Astrocyte of the cerebellum (primary cell): ENCODE data around the gene CTIF.

Source experiments
- DNase-seq: peaks from one replicate; pipeline ENCODE4 v3.0.0-alpha.2; 2011; ENCODE audit warnings: low read depth
- H3K4me3 ChIP-seq: 2 replicates; pipeline ENCODE4 v1.5.1; 2011; ENCODE audit warnings: mild to moderate bottlenecking, low read depth, low read length, moderate library complexity
- in situ Hi-C: cut with HindIII; loops from 2 replicates; pipeline ENCODE4 v1.10.0; 2017; ENCODE audit warnings: low sequenced_read_pairs
- TF ChIP-seq, protein P1 (sequence below): IDR thresholded peaks from 2 replicates; pipeline ENCODE4 v1.5.1; 2012; ENCODE audit warnings: low read length, low read depth, moderate library complexity, mild to moderate bottlenecking; ENCODE audit errors: missing control alignments

The CTIF gene

GRCh38 chr18:48531908-48532307, 6.9 kb upstream of the CTIF start:
- TF ChIP-seq, protein P1, sequence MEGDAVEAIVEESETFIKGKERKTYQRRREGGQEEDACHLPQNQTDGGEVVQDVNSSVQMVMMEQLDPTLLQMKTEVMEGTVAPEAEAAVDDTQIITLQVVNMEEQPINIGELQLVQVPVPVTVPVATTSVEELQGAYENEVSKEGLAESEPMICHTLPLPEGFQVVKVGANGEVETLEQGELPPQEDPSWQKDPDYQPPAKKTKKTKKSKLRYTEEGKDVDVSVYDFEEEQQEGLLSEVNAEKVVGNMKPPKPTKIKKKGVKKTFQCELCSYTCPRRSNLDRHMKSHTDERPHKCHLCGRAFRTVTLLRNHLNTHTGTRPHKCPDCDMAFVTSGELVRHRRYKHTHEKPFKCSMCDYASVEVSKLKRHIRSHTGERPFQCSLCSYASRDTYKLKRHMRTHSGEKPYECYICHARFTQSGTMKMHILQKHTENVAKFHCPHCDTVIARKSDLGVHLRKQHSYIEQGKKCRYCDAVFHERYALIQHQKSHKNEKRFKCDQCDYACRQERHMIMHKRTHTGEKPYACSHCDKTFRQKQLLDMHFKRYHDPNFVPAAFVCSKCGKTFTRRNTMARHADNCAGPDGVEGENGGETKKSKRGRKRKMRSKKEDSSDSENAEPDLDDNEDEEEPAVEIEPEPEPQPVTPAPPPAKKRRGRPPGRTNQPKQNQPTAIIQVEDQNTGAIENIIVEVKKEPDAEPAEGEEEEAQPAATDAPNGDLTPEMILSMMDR: no peak
- DNase-seq: no peak
- no peak overlapping the region for H3K4me3 ChIP-seq
- in situ Hi-C loops: no loop called here

DNA sequence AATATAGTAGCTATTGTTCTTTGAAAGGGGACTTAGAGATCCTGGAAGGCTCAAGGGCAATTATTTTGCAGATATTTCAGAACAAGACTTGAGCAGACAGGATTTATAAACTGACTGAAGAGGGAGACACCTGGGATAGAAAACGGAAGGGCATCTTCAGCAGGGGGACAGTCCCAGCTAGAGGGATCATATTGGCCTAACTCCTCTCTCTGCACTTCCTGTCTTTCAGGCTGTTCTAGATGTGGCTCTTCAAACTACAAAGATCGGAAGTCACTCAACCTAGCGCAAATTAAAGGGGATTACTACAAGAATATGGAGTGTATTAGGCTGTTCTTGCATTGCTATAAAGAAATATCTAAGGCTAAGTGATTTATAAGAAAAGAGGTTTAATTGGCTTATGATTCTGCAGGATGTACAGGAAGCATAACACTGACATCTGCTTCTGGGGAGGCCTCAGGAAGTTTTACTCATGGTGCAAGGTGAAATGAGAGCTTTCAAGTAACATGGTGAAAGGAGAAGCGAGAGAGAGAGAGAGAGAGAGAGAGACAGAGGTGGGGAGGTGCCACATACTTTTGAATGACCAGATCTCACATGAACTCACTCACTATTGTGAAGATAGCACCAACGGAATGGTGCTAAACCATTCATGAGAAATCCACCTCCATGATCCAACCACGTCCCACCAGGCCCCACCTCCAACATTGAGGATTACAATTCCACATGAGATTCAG, 5.3 kb upstream of the CTIF start:
- TF ChIP-seq, protein P1: no peak
- no peak overlapping the region for H3K4me3 ChIP-seq
- in situ Hi-C loops: no loop called here
- DNase-seq: no peak

GRCh38 chr18:48534364-48534763, 4.5 kb upstream of the CTIF start:
- DNase-seq: no peak
- H3K4me3 ChIP-seq: no peak overlapping the region
- TF ChIP-seq, protein P1: no peak
- in situ Hi-C loops: no loop called here

GRCh38 chr18:48535956-48536355, 2.9 kb upstream of the CTIF start:
- in situ Hi-C loops: no loop called here
- no peak for DNase-seq
- TF ChIP-seq, protein P1: no peak

DNA sequence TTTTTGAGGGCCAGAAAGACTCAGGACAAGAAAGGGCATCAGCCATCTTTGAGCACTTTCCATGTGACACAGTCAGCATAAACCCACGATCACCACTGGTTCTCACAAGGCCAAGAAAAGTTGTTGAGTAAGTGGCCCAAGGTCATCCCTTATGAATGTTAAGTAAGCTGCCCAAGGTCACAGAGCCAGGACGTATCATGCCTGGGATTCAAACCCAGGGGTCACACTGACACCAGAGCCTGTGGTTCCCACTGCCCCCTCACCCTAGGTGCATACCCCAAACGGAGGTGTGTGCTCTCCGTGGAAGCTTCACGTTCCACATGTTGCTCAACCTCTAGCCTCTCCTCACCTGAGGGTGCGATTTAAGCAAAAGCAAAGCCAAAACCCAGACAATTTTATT, 2.3 kb upstream of the CTIF start:
- in situ Hi-C loops: no loop called here
- TF ChIP-seq, protein P1: no peak
- DNase-seq: no peak
- no peak overlapping the region for H3K4me3 ChIP-seq

More at GRCh38 chr18:48535956-48536355, 2.9 kb upstream of the CTIF start:
- no peak overlapping the region for H3K4me3 ChIP-seq

DNA sequence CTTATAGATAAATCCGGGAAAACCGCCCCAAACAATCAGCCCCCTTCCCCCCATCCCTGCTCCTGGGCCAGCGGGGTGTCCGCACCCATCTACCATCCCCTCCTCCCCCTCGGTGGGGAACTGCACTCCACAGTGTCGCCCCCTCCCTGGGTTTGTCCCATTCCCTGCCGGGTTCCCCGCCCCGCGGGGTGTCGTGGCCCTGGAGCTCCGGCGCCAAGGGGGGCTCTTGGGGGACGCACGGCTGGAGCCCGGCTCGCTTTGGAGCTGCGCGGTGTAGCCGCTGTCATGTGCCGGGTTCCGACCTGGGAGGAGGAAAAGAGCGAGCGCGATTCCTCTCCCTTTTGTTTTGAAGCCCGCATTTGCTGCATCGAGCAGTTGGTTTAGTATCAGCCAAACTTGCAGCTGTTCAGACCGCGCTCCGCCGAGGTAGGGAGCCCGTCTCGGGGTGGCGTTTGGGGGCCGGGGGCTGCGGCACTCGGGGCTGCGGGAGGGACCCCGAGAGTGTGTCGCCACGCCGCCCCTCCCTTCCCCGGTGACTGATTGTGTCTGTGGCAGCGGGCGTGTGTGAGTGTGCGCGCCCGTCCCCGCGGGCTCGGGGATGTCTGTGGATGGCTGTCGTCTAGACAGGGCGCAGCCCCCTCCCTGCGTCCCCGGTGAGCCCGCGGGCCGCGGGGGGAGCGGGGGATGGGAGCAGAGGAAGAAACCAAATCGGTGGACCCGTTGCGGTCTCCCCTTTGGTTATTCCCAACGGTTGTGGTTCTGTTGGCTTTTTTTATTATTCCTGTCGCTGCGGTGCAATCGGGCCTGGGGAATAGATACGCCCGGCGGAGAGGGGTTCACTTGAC, 797 bp downstream of the CTIF start:
- no peak for DNase-seq
- H3K4me3 ChIP-seq: peak overlapping the region; percentile 95
- in situ Hi-C loops: loop anchor here (5.0 kb wide), 1 partner anchor 83 kb away; no protein-coding TSS in a partner anchor
- TF ChIP-seq, protein P1: no peak
